ENCODE results near the gene LACTB. TPM values are rescaled to one million over a fixed set of nuclear protein-coding genes. Genes with fewer than 3 reads are reported as not detected.
A peak's percentile ranks its signal among the peaks of the same experiment; 100 is the strongest.

LACTB gene
- total and polyA plus RNA-seq, 2 of the 13 experiments (the other 11 are each of a cell fraction or from before 2014, with no cell fraction given): 14.8 to 23.0 TPM

DNA sequence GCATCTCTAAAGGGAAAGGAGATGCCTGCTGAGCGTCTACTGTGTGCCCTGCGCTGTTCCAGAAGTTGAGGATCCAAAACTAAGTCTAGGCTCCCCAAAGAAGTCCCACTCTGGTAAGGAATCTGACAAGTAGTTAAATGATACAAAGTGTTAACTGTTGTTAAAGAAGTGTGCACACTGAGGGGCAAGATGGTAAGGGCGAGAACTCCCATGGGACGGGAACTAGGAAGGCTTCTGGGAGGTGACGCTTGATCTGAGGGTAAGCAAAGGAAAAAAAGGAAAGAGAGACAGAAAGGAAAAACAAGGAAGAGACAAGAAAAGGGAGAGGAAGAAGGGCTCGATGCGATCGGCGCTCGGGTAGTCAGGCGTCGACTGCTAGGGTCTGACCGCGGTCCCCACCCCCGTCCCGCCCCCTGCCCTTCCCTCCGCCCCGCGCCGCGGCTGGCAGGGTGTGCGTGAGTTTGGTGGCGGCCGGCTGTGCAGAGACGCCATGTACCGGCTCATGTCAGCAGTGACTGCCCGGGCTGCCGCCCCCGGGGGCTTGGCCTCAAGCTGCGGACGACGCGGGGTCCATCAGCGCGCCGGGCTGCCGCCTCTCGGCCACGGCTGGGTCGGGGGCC is at the start of gene LACTB (continued):
- TF ChIP-seq, protein P1, sequence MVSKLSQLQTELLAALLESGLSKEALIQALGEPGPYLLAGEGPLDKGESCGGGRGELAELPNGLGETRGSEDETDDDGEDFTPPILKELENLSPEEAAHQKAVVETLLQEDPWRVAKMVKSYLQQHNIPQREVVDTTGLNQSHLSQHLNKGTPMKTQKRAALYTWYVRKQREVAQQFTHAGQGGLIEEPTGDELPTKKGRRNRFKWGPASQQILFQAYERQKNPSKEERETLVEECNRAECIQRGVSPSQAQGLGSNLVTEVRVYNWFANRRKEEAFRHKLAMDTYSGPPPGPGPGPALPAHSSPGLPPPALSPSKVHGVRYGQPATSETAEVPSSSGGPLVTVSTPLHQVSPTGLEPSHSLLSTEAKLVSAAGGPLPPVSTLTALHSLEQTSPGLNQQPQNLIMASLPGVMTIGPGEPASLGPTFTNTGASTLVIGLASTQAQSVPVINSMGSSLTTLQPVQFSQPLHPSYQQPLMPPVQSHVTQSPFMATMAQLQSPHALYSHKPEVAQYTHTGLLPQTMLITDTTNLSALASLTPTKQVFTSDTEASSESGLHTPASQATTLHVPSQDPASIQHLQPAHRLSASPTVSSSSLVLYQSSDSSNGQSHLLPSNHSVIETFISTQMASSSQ (IDR thresholded peaks at IDR 0.05; ENCODE audit: low read depth): no peak
- TF ChIP-seq, protein P1 (CRISPR knock-in tag; IDR thresholded peaks at IDR 0.05; ENCODE audit: borderline replicate concordance): 0 out of 2 replicates have a peak, but pooled peaks have one; percentile 6
- TF ChIP-seq POLR2G (IDR thresholded peaks at IDR 0.05; ENCODE audit: low read depth, low read length) (peak; percentile 63), HDAC1 (CRISPR knock-in tag; IDR thresholded peaks at IDR 0.05) (peak; percentile 77; the same call in 1 of the 2 replicates), SALL1 (CRISPR knock-in tag; IDR thresholded peaks at IDR 0.05) (0 out of 2 replicates have a peak, but pooled peaks have one; percentile 3), SOX5 (CRISPR knock-in tag; IDR thresholded peaks at IDR 0.05; ENCODE audit: borderline replicate concordance) (peak; percentile 32; the same call in 1 of the 2 replicates), ARID2 (CRISPR knock-in tag; IDR thresholded peaks at IDR 0.05; ENCODE audit: borderline replicate concordance) (no peak), ZNF749 (CRISPR knock-in tag; IDR thresholded peaks at IDR 0.05; ENCODE audit: borderline replicate concordance) (no peak), ISL2 (CRISPR knock-in tag; IDR thresholded peaks at IDR 0.05) (0 out of 2 replicates have a peak, but pooled peaks have one; percentile 16)
- TF ChIP-seq, protein P2, sequence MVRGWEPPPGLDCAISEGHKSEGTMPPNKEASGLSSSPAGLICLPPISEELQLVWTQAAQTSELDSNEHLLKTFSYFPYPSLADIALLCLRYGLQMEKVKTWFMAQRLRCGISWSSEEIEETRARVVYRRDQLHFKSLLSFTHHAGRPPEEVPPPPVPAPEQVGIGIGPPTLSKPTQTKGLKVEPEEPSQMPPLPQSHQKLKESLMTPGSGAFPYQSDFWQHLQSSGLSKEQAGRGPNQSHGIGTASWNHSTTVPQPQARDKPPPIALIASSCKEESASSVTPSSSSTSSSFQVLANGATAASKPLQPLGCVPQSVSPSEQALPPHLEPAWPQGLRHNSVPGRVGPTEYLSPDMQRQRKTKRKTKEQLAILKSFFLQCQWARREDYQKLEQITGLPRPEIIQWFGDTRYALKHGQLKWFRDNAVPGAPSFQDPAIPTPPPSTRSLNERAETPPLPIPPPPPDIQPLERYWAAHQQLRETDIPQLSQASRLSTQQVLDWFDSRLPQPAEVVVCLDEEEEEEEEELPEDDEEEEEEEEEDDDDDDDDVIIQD (CRISPR knock-in tag; IDR thresholded peaks at IDR 0.05; ENCODE audit: low read depth): peak; percentile 47
- TF ChIP-seq, protein P3, sequence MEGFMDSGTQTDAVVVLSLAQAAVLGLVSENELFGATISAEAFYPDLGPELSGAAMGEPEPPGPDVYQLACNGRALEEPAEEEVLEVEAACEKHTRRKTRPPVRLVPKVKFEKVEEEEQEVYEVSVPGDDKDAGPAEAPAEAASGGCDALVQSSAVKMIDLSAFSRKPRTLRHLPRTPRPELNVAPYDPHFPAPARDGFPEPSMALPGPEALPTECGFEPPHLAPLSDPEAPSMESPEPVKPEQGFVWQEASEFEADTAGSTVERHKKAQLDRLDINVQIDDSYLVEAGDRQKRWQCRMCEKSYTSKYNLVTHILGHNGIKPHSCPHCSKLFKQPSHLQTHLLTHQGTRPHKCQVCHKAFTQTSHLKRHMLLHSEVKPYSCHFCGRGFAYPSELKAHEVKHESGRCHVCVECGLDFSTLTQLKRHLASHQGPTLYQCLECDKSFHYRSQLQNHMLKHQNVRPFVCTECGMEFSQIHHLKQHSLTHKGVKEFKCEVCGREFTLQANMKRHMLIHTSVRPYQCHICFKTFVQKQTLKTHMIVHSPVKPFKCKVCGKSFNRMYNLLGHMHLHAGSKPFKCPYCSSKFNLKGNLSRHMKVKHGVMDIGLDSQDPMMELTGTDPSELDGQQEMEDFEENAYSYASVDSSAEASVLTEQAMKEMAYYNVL (CRISPR knock-in tag; IDR thresholded peaks at IDR 0.05; ENCODE audit: borderline replicate concordance): peak; percentile 17; the same call in 1 of the 2 replicates
- TF ChIP-seq, protein P4, sequence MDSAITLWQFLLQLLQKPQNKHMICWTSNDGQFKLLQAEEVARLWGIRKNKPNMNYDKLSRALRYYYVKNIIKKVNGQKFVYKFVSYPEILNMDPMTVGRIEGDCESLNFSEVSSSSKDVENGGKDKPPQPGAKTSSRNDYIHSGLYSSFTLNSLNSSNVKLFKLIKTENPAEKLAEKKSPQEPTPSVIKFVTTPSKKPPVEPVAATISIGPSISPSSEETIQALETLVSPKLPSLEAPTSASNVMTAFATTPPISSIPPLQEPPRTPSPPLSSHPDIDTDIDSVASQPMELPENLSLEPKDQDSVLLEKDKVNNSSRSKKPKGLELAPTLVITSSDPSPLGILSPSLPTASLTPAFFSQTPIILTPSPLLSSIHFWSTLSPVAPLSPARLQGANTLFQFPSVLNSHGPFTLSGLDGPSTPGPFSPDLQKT (CRISPR knock-in tag; IDR thresholded peaks at IDR 0.05; ENCODE audit: borderline replicate concordance): 0 out of 2 replicates have a peak, but pooled peaks have one; percentile 16

All from HepG2 (cell line).